Retinal pigment epithelial cell (primary cell): ENCODE data around the gene DOK1.

Experiments used
- DNase-seq: peaks from one replicate; pipeline ENCODE4 v3.0.0-alpha.2; 2010; ENCODE audit warnings: low read depth
- H3K4me3 ChIP-seq: 2 replicates; pipeline ENCODE4 v1.5.1; 2011; ENCODE audit warnings: mild to moderate bottlenecking, low read length, control low read depth, moderate library complexity
- TF ChIP-seq, protein P1 (sequence below): conservative IDR thresholded peaks from 2 replicates; pipeline ENCODE4 v1.5.1; 2011; ENCODE audit warnings: low read depth, low read length, control low read depth, inconsistent platforms

DOK1 gene

DNA sequence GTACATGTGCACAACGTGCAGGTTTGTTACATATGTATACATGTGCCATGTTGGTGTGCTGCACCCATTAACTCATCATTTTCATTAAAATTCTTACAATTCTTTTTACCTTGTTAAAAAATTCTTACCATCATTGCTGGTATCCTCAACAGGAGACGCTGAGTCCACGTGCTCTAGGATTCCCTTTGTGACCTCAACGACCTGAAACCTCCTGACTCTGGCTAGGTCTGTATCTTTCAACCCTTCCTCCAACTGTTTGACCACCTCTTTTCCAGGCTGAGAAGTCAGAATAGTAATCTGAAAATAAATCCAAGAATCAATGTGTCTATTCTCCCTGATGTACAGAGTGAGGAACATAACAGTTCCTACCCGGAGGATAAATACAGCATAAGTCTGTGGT is 52.4 kb downstream of the DOK1 start:
- no peak for DNase-seq
- TF ChIP-seq, protein P1, sequence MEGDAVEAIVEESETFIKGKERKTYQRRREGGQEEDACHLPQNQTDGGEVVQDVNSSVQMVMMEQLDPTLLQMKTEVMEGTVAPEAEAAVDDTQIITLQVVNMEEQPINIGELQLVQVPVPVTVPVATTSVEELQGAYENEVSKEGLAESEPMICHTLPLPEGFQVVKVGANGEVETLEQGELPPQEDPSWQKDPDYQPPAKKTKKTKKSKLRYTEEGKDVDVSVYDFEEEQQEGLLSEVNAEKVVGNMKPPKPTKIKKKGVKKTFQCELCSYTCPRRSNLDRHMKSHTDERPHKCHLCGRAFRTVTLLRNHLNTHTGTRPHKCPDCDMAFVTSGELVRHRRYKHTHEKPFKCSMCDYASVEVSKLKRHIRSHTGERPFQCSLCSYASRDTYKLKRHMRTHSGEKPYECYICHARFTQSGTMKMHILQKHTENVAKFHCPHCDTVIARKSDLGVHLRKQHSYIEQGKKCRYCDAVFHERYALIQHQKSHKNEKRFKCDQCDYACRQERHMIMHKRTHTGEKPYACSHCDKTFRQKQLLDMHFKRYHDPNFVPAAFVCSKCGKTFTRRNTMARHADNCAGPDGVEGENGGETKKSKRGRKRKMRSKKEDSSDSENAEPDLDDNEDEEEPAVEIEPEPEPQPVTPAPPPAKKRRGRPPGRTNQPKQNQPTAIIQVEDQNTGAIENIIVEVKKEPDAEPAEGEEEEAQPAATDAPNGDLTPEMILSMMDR: no peak
- H3K4me3 ChIP-seq: no peak overlapping the region
